Right lobe of liver (tissue), 6 donors: ENCODE measurements around the gene TNRC18. TPM values are rescaled to one million over a fixed set of nuclear protein-coding genes. Genes with fewer than 3 reads are reported as not detected.

Source experiments
- ATAC-seq, 4 donors: fragments of 200-7000 bp; cut with Tn5 transposase; one replicate each; pipeline ENCODE4 v1.9.1; 2020; ENCODE audit warnings: mild to moderate bottlenecking in 4 of 4, moderate library complexity in 4 of 4
- DNase-seq, 3 donors: peaks; one replicate each; pipeline ENCODE4 v3.0.0-alpha.2; 2020
- H3K27ac ChIP-seq, 3 donors: fragments of 200-600 bp; one replicate each; pipeline ENCODE4 v1.8.0; 2022
- H3K27me3 ChIP-seq, 2 donors: fragments of 200-600 bp; one replicate each; pipeline ENCODE4 v1.8.0; 2022
- H3K36me3 ChIP-seq, 4 donors: fragments of 200-600 bp; sonication (generic) in 1 of 4; one replicate each; pipeline versions ENCODE4 v1.5.1 to v1.8.0; 2017 to 2022; ENCODE audit warnings: control low read depth in 1 of 4
- H3K4me1 ChIP-seq, 4 donors: fragments of 200-600 bp; sonication (generic) in 1 of 4; one replicate each; pipeline versions ENCODE4 v1.5.1 to v1.8.0; 2017 to 2022; ENCODE audit warnings: control low read depth in 1 of 4
- H3K4me3 ChIP-seq, 3 donors: fragments of 200-600 bp; one replicate each; pipeline ENCODE4 v1.8.0; 2022
- H3K9me3 ChIP-seq, 4 donors: fragments of 200-600 bp; sonication (generic) in 1 of 4; one replicate each; pipeline versions ENCODE4 v1.5.1 to v1.8.0; 2017 to 2022; ENCODE audit warnings: control low read depth in 1 of 4
- POLR2A ChIP-seq: fragments of 450-650 bp; IDR thresholded peaks from one replicate; pipeline ENCODE4 v1.6.1; 2017; ENCODE audit warnings: antibody characterized with exemption, mild to moderate bottlenecking
- WGBS: methylation state at CpG from one replicate; pipeline ENCODE4 v1.1.6; 2018; ENCODE audit warnings: low coverage, low lambda C conversion rate; ENCODE audit not compliant: insufficient coverage; ENCODE audit errors: missing lambda C conversion rate; 5-methylcytosine and 5-hydroxymethylcytosine counted together
- intact Hi-C, 2 donors: fragments of 100-400 bp; cut with DNase I; formaldehyde crosslinking; loops; one replicate each; pipeline versions ENCODE4 v1.11.2 to v1.14.1; 2022
- total RNA-seq, 6 experiments: library from RNA; depleted of rRNA in 2 of 6; stranded (reverse); fragments of >200 nt in 2 of 6; fragmentation: NEBNext Ultra II Directional in 3 of 6; extraction: Animal tissue kit (Norgen Biotek cat#: 25700) in 3 of 6; gene quantifications; one replicate each; pipeline versions ENCODE4 v1.1.0 to v1.2.4, GENCODE V29; 2016 to 2023
- TF ChIP-seq, protein P1 (sequence below), 4 donors: fragments of 200-600 bp in 3 of 4; fragments of 450-650 bp in 1 of 4; IDR thresholded peaks; one replicate each; pipeline versions ENCODE4 v1.5.1 to v1.8.0; 2016 to 2022; ENCODE audit warnings: antibody characterized with exemption in 4 of 4, mild to moderate bottlenecking in 2 of 4
- donor health status: DM: no; HTN: yes; CAD: no.
- donor health status: DM: no; HTN: no; CAD: no.
- donor health status: DM: no; HTN: no; CAD: no.
- donor health status: DM: no; HTN: yes; CAD: no.
- donor health status: DM: no; HTN: yes; CAD: no.

The TNRC18 gene
- total RNA-seq, 6 experiments from 2014 or later, result 27.0 to 36.9 (median 30.5) TPM

GRCh38 chr7:5450549-5451327 is 27.1 kb upstream of the TNRC18 start:
- Histone ChIP-seq H3K4me1 (peaks cover 0 to 6% (median 0%) of the 10 kb centered on the region in 4 donors), H3K27me3 (no peaks in the 10 kb centered on the region), H3K27ac (no peak overlapping the region), H3K36me3 (no peaks in the 10 kb centered on the region), H3K9me3 (no peaks in the 10 kb centered on the region), H3K4me3 (no peak overlapping the region)
- TF ChIP-seq, protein P1, sequence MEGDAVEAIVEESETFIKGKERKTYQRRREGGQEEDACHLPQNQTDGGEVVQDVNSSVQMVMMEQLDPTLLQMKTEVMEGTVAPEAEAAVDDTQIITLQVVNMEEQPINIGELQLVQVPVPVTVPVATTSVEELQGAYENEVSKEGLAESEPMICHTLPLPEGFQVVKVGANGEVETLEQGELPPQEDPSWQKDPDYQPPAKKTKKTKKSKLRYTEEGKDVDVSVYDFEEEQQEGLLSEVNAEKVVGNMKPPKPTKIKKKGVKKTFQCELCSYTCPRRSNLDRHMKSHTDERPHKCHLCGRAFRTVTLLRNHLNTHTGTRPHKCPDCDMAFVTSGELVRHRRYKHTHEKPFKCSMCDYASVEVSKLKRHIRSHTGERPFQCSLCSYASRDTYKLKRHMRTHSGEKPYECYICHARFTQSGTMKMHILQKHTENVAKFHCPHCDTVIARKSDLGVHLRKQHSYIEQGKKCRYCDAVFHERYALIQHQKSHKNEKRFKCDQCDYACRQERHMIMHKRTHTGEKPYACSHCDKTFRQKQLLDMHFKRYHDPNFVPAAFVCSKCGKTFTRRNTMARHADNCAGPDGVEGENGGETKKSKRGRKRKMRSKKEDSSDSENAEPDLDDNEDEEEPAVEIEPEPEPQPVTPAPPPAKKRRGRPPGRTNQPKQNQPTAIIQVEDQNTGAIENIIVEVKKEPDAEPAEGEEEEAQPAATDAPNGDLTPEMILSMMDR (IDR thresholded peaks at IDR 0.05), result peak; percentile 67 to 72 (median 71)
- no peak for TF ChIP-seq POLR2A
- peak; percentile 72 to 84 (median 76) for ATAC-seq
- 10% methylated on average over 8 of the region's 19 CpGs for WGBS
- peak; percentile 58 to 69 (median 64) for DNase-seq
- intact Hi-C loops, result loop anchor here in 1 of 2 donors (10.0 kb wide), 1 partner anchor 216 kb away; no protein-coding TSS in a partner anchor

DNA sequence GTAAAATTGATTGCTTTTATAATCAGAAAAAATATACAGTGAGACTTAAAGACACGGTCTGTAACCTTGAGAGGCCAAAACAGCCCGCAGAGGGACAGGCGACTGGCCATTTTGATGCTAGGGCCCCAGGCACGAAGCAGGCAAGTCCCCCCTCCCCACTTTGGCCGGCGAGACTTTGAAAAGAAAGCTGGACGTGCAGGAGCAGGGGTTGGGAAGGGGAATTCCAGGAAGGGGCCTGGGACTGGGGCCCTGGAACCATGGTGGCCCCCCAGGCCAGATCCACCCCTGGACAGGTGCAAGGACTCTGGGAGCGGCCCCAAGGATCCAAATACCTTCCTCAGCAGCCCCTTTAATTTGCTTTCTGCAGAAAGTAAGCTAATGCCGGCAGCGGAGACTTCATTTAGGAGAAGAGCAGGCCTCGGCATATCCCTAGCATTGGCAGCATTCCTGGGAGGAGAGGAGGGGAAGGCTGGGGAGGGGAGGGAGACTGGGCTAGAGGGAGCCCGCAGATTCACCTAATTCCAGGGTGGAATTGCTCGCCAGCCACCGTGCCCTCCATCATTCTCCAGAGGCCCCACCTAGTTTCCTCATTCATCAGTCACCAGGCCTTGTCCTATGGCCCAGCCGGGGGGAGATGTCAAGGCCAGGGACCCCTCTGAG is 24.9 kb upstream of the TNRC18 start:
- ATAC-seq, result no peak
- H3K27me3 ChIP-seq, result no peaks in the 10 kb centered on the region
- no peaks in the 10 kb centered on the region for H3K9me3 ChIP-seq
- no peaks in the 10 kb centered on the region for H3K36me3 ChIP-seq
- TF ChIP-seq, protein P1 (IDR thresholded peaks at IDR 0.05), result no peak
- no peak for TF ChIP-seq POLR2A
- DNase-seq, result no peak
- peaks cover 0 to 6% (median 0%) of the 10 kb centered on the region in 4 donors for H3K4me1 ChIP-seq
- no peak overlapping the region for H3K4me3 ChIP-seq
- WGBS, result 57% methylated on average over 6 of the region's 15 CpGs
- H3K27ac ChIP-seq, result no peak overlapping the region
- intact Hi-C loops, result no loop called here

DNA sequence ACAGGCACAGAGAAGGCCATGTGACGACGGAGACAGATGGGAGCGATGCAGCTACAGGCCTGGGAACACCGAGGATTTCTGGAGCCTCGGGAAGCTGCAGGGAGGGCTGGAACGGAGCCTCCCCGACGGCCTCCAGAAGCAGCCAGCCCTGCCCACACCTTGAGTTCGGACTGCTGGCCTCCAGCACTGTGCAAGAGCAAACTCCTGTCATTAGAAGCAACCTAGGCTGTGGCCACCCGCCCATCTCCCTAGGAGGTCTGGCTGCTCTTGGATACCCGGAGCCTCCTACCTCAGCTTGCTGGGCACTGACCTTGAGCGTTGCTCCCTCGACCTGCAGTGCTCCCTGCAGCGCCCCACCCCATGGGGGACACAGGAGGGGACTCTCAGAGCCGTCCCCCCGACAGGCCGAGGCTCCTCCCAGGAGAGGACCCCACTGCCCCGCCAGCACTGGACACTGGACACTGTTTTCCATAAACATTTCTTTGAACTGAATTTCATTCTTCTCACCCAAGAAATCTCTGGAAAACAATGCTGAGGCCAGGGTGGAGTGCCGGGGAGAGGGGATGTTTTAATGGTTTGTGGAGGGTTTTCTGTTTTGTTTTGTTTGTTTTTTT is 22.5 kb upstream of the TNRC18 start:
- TF ChIP-seq, protein P1 (IDR thresholded peaks at IDR 0.05), result no peak
- TF ChIP-seq POLR2A, result no peak
- intact Hi-C loops, result no loop called here
- ATAC-seq, result peak; percentile 54 to 56 (median 55)

DNA sequence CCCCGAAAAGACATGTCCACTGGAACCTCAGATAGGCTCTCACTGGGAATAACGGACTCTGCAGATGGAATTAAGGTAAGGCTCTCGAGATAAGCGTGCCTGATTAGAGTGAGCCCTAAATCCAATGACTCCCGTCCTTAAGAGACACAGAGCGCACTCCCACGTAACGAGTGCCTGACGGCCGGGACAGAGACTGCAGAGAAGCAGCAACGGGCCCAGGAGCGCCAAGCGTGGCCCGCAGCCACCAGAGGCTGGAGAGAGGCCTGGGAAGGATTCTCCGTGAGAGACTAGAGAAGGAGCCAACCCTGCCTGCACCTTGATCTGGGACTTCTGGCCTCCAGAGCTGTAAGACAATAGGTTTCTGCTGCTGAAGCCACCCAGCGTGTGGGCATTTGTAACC is 20.0 kb upstream of the TNRC18 start:
- no peaks in the 10 kb centered on the region for H3K36me3 ChIP-seq
- H3K27me3 ChIP-seq, result no peaks in the 10 kb centered on the region
- TF ChIP-seq, protein P1 (IDR thresholded peaks at IDR 0.05), result no peak
- TF ChIP-seq POLR2A, result no peak
- 60% methylated on average over 3 of the region's 16 CpGs for WGBS
- H3K4me3 ChIP-seq, result no peak overlapping the region
- no peak for DNase-seq
- H3K27ac ChIP-seq, result no peak overlapping the region
- H3K4me1 ChIP-seq, result peaks cover 0 to 6% (median 0%) of the 10 kb centered on the region in 4 donors
- no peaks in the 10 kb centered on the region for H3K9me3 ChIP-seq
- intact Hi-C loops, result no loop called here
- no peak for ATAC-seq

More for the DNA sequence above, 22.5 kb upstream of the TNRC18 start:
- no peaks in the 10 kb centered on the region for H3K9me3 ChIP-seq
- peaks cover 0 to 6% (median 0%) of the 10 kb centered on the region in 4 donors for H3K4me1 ChIP-seq
- no peaks in the 10 kb centered on the region for H3K36me3 ChIP-seq
- no peak overlapping the region for H3K27ac ChIP-seq
- no peaks in the 10 kb centered on the region for H3K27me3 ChIP-seq
- WGBS, result 27% methylated on average over 9 of the region's 19 CpGs
- no peak overlapping the region for H3K4me3 ChIP-seq
- DNase-seq, result peak in 1 of 3 donors; percentile 57
